SH-SY5Y (cell line): ENCODE data around the gene DSCAML1.

ENCODE experiments used
- GATA2 ChIP-seq: IDR thresholded peaks from 2 replicates; pipeline ENCODE4 v1.6.1; 2011; ENCODE audit warnings: mild to moderate bottlenecking, low read depth, low read length
- GATA3 ChIP-seq: IDR thresholded peaks from 2 replicates; pipeline ENCODE4 v1.6.1; 2011; ENCODE audit warnings: low read depth, mild to moderate bottlenecking, low read length, moderate library complexity

Gene DSCAML1

GRCh38 chr11:117510646-117511045, 286.4 kb downstream of the DSCAML1 start:
- no peak for TF ChIP-seq GATA2
- TF ChIP-seq GATA3 = no peak

- TF ChIP-seq GATA2 (no peak), GATA3 (no peak)
Observed at GRCh38 chr11:117509543-117509942, 287.5 kb downstream of the DSCAML1 start.

- TF ChIP-seq GATA2 = peak; percentile 82
- TF ChIP-seq GATA3 = no peak; the same call in 1 of the 2 replicates
Observed at GRCh38 chr11:117506971-117507370, 290.0 kb downstream of the DSCAML1 start.

GRCh38 chr11:117505285-117505970, 291.6 kb downstream of the DSCAML1 start:
- no peak for TF ChIP-seq GATA3
- no peak for TF ChIP-seq GATA2

- TF ChIP-seq GATA3 (no peak), GATA2 (no peak)
Observed at GRCh38 chr11:117502779-117503100, 294.3 kb downstream of the DSCAML1 start.

- no peak for TF ChIP-seq GATA3
- TF ChIP-seq GATA2 = no peak
Observed at GRCh38 chr11:117502015-117502778, 294.8 kb downstream of the DSCAML1 start.

- TF ChIP-seq GATA2 = no peak
- TF ChIP-seq GATA3 = no peak
Observed at GRCh38 chr11:117501237-117501898, 295.6 kb downstream of the DSCAML1 start.

- TF ChIP-seq GATA2 = no peak
- no peak for TF ChIP-seq GATA3
Observed at GRCh38 chr11:117498791-117499190, 298.2 kb downstream of the DSCAML1 start.

- TF ChIP-seq GATA3 (no peak), GATA2 (no peak)
Observed at GRCh38 chr11:117497206-117497951, 299.6 kb downstream of the DSCAML1 start.

- TF ChIP-seq GATA3 = no peak
- no peak for TF ChIP-seq GATA2
Observed at GRCh38 chr11:117495357-117495756, 301.7 kb downstream of the DSCAML1 start.

GRCh38 chr11:117492578-117493251, 304.3 kb downstream of the DSCAML1 start:
- no peak for TF ChIP-seq GATA2
- TF ChIP-seq GATA3 = no peak

- TF ChIP-seq GATA2 = no peak
- no peak for TF ChIP-seq GATA3
Observed at GRCh38 chr11:117490911-117491310, 306.1 kb downstream of the DSCAML1 start.

- TF ChIP-seq GATA2 (peak; percentile 51; the same call in 1 of the 2 replicates), GATA3 (no peak)
Observed at GRCh38 chr11:117489999-117490679, 306.9 kb downstream of the DSCAML1 start.
